Colonic mucosa (tissue), 4 donors: Measurements from ENCODE around the gene S100A10. TPM values are rescaled to one million over a fixed set of nuclear protein-coding genes. Genes with fewer than 3 reads are reported as not detected.
A peak's percentile ranks its signal among the peaks of the same experiment; 100 is the strongest.

Experiments used
- DNase-seq: peaks from one replicate; pipeline ENCODE4 v3.0.0-alpha.2; 2020
- H3K27ac ChIP-seq: fragments of 200-600 bp; one replicate; pipeline ENCODE4 v1.8.0; 2021
- H3K27me3 ChIP-seq: fragments of 200-600 bp; one replicate; pipeline ENCODE4 v1.8.0; 2021
- H3K36me3 ChIP-seq: fragments of 200-600 bp; one replicate; pipeline ENCODE4 v1.8.0; 2021
- H3K4me1 ChIP-seq: fragments of 200-600 bp; one replicate; pipeline ENCODE4 v1.8.0; 2021; ENCODE audit warnings: mild to moderate bottlenecking
- H3K4me3 ChIP-seq: fragments of 200-600 bp; one replicate; pipeline ENCODE4 v1.8.0; 2021
- H3K9ac ChIP-seq, 2 donors: one replicate each; pipeline ENCODE4 v1.7.0; 2013; ENCODE audit warnings: control low read depth in 2 of 2, low read depth in 2 of 2, low read length in 2 of 2
- H3K9me3 ChIP-seq: fragments of 200-600 bp; one replicate; pipeline ENCODE4 v1.8.0; 2021
- CTCF ChIP-seq: fragments of 200-600 bp; IDR thresholded peaks from one replicate; pipeline ENCODE4 v1.8.0; 2022; ENCODE audit warnings: antibody characterized with exemption, mild to moderate bottlenecking
- intact Hi-C: fragments of 100-400 bp; cut with DNase I; formaldehyde crosslinking; loops from one replicate; pipeline ENCODE4 v1.14.1; 2022
- total RNA-seq, 2 donors: library from RNA; stranded (reverse); fragmentation: NEBNext Ultra II Directional in 1 of 2; extraction: Animal tissue kit (Norgen Biotek cat#: 25700) in 1 of 2; gene quantifications; one replicate each; pipeline ENCODE4 v1.2.1, GENCODE V29; 2021
- donor health status: healthy.
- donor health status: DM: no; HTN: no; CAD: no.
- donor health status: DM: no; HTN: no; CAD: no.

Gene S100A10
- total RNA-seq, 2 donors from 2014 or later, result 1,313 to 1,485 TPM

GRCh38 chr1:151944857-151945575, 48.6 kb downstream of the S100A10 start:
- no peak overlapping the region for H3K9ac ChIP-seq
- no peaks in the 10 kb centered on the region for H3K27me3 ChIP-seq
- intact Hi-C loops, result no loop called here

DNA sequence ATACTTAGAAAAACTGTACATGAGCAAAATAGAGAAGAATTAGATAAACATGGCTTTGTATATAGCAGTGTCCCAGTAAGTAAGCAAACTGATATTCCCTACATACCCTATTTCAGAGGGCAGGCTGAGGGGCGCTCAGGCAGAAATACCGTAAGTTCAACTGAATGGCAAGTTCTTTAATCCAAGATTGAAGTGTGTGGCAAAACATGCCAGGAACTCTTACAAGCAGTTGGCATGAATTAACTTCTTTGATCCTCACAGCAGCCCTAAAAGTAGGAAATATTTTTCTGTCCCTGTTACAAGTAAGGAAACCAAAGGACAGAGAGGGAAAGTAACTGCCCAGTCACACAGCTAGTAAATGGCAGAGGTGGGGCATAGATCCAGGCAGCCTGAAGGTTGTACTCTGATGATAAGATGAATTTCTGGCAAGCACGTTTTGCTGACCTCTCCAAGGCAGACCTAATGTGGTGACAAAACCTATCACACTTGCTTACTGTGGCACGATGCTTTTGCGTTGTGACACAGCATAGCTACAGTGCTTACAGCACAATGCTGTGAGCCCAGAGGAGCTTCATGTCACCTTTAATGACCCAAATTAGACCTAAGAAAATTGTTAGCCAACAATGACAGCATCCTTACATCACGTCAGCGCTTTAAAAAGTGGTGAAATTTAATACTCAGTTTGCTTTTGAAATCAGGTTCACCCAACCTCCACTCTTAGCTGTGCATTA, 49.4 kb downstream of the S100A10 start:
- no peak overlapping the region for H3K9ac ChIP-seq
- H3K27ac ChIP-seq, result peak overlapping the region; percentile 56
- H3K4me1 ChIP-seq, result peaks cover 5% of the 10 kb centered on the region
- no peak for DNase-seq
- no peaks in the 10 kb centered on the region for H3K9me3 ChIP-seq
- no peak overlapping the region for H3K4me3 ChIP-seq
- intact Hi-C loops, result no loop called here
- H3K27me3 ChIP-seq, result no peaks in the 10 kb centered on the region
- no peak for TF ChIP-seq CTCF
- no peaks in the 10 kb centered on the region for H3K36me3 ChIP-seq

More at GRCh38 chr1:151944857-151945575, 48.6 kb downstream of the S100A10 start:
- Histone ChIP-seq H3K4me3 (no peak overlapping the region), H3K9me3 (no peaks in the 10 kb centered on the region), H3K27ac (peak overlapping the region; percentile 56), H3K4me1 (peaks cover 5% of the 10 kb centered on the region), H3K36me3 (no peaks in the 10 kb centered on the region)
- no peak for DNase-seq
- TF ChIP-seq CTCF, result no peak

DNA sequence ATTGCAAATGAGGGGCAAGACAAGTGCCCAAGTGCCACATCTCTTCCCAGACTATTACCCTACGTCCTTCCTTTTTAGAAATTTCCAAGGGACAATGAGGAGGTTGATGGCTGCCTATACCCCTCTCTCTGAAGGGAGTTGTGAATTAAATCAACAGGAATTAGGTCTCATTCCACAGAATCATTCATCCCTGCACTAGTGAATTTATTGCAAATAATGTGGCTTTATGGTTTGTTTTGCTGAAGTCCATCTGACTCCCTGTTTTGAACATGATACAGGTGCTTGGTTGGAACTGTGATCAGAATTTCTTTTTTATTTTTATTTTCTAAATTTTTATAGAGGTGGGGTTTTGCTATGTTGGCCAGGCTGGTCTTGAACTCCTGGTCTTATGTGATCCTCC, 50.1 kb downstream of the S100A10 start:
- intact Hi-C loops, result no loop called here

DNA sequence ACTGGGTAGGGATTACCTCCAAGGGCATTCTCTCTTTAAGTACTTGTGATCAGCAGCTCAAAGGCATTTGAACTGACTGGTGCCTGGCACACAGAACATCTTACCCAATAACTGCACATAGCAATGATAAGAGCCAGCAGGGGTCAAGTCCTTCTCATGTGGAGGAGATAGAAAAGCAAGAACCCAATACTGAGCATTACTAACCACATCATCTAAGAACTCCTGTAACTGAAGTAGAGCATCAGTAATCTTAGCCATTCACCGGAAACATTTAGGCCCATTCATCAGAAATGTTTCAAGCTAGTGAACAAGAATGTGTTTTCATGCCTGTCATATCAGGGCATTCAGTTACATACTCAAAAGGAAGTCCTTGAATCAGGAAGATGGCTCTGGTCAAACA, 50.8 kb downstream of the S100A10 start:
- TF ChIP-seq CTCF, result no peak
- peaks cover 5% of the 10 kb centered on the region for H3K4me1 ChIP-seq
- H3K36me3 ChIP-seq, result no peaks in the 10 kb centered on the region
- no peak for DNase-seq
- no peak overlapping the region for H3K9ac ChIP-seq
- intact Hi-C loops, result no loop called here
- no peaks in the 10 kb centered on the region for H3K27me3 ChIP-seq
- H3K4me3 ChIP-seq, result no peak overlapping the region
- no peaks in the 10 kb centered on the region for H3K9me3 ChIP-seq
- no peak overlapping the region for H3K27ac ChIP-seq

More for the DNA sequence above, 50.1 kb downstream of the S100A10 start:
- H3K27me3 ChIP-seq, result no peaks in the 10 kb centered on the region
- no peak overlapping the region for H3K27ac ChIP-seq
- no peak overlapping the region for H3K4me3 ChIP-seq
- no peaks in the 10 kb centered on the region for H3K36me3 ChIP-seq
- DNase-seq, result no peak
- H3K9ac ChIP-seq, result no peak overlapping the region
- no peak for TF ChIP-seq CTCF
- no peaks in the 10 kb centered on the region for H3K9me3 ChIP-seq
- peaks cover 5% of the 10 kb centered on the region for H3K4me1 ChIP-seq

DNA sequence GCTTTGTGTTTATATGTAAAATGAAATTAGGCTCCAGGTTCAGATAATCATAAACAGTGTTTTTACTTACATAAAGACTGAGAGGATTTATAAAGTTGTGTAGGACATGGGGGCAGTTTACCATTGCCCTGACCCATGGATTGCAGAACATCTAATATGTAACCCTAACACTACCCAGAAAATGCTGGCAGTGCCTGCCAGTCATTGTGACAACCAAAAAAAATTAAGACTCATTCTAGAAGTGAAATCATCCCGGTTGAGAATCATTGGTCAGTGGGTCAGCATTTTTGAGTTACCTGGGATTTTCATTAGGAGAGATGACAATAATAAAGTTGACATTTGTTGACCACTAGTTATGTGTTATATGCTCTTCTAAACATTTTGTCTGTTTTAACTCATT, 53.1 kb downstream of the S100A10 start:
- Histone ChIP-seq H3K36me3 (no peaks in the 10 kb centered on the region), H3K27me3 (no peaks in the 10 kb centered on the region), H3K27ac (no peak overlapping the region), H3K9me3 (no peaks in the 10 kb centered on the region), H3K9ac (peak overlapping the region in 1 of 2 donors; percentile 26), H3K4me3 (no peak overlapping the region), H3K4me1 (peaks cover 4% of the 10 kb centered on the region)
- intact Hi-C loops, result no loop called here
- TF ChIP-seq CTCF, result no peak
- no peak for DNase-seq
